HG02798 (cell line): ENCODE measurements around the gene PLA2R1.
"Not testable (repeated sequence)": the region's sequence is repeated elsewhere in the genome, so short reads cannot be mapped to it uniquely, and the experiment has no call there.

Source experiments
- ATAC-seq: cut with Tn5 transposase; IDR thresholded peaks from one replicate; pipeline ENCODE4 v1.9.1; 2021; ENCODE audit warnings: mild to moderate bottlenecking; ENCODE audit not compliant: unreplicated experiment, poor library complexity

Gene PLA2R1

DNA sequence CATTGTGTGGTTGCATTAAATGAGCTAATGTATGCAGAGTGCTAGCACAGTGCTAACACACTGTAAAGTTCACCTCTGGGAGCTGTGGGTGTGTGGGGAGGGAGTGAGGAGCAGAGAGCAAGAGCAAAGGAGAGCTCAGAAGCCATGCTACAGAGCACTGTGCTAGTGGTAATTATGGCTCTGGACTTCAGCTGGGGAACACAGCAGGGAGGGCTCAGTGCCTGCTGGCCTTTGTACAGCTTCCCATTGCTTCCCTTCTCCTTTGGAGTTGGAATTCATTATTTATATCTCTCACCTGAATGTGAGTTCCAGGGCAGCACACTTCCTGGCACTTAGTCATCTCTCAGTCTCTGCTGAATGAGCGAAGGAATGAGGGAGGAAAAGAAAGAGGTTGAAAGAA lies 2.5 kb upstream of the PLA2R1 start:
- ATAC-seq, result no peak

DNA sequence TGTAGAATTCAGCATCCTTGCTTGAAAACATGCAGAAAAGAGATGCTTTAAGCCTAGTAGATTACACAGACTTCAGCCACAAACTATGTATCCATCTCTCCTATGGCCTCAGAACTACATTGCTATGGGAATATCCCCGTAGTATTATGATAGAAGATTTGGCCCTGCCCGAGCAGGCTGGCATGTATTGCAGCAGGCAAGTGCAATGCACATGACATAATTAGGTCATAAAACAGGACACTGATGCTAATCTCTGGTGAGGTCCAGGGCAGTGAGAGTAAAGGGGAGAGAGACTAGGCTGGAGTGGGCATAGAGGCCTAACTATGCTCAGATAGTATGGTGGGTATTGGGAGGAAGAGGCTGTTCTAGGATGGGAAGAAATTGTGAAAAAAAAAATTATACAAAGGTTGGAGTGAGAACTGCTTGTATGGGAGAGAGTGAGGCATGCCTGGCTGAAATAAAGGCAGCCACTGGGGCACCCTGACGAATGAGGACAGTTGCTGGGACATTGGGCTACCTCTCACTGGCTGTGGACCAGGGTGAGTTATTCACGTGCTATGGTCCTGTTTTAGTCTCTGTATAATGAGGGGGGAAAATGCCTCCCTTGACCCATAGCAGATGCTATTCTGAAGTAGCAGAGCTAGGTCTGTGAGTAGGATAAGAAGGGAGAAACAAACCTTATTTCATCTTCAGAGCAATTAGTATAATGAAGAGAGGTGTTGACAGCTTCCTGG lies 1.6 kb upstream of the PLA2R1 start:
- no peak for ATAC-seq

DNA sequence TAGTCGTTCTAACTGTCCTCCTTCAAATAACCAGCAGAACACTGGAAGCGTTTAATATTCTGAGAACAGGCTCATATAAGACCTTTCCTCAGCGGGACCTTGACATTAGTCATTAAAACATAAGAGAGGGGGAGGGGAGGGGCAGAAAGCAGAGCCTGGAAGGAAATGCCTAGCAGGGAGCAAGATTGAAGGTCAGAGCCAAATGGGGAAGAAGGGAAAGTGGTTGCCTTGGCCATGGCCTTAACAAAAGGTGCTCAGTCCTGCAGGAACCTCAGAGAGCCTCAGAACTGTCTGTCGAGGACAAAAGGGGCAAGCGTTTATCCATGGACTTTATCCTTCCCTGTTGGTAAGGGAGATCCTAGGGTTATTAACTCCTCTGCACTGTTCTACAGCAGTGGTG lies 856 bp upstream of the PLA2R1 start:
- no peak for ATAC-seq

DNA sequence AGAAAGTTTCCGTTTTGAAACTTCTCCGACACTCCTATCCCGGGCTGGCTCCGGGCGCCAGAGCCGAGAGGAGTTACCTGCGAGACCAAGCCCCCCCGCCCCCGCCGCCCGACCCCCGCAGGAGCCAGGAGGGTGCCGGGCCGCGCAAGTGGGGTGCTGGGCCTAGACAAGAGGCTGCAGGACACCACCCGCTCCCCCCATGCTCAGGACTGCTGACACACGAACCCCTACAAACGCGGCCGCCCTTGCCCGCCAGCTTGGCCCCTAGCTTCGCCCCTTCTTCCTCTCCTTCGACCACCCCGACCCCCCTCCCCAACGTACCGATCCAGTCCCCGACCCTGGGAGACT lies 497 bp downstream of the PLA2R1 start:
- no peak for ATAC-seq

DNA sequence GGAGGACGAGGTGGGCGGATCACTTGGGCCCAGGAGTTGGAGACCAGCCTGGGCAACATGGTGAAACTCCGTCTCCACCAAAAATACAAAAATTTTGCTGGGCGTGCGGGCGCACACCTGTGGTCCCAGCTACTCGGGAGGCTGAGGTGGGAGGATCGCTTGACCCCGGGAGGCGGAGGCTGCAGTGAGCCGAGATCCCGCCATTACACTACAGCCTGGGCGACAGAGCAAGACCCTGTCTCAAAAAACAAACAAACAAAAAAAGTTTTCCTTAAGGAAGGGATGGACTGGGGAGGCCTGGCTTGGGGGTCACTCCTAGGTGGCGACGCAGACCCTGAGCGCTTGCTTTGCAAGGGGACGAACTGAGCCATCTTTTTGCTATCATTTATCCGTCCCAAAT lies 882 bp downstream of the PLA2R1 start:
- no peak for ATAC-seq

DNA sequence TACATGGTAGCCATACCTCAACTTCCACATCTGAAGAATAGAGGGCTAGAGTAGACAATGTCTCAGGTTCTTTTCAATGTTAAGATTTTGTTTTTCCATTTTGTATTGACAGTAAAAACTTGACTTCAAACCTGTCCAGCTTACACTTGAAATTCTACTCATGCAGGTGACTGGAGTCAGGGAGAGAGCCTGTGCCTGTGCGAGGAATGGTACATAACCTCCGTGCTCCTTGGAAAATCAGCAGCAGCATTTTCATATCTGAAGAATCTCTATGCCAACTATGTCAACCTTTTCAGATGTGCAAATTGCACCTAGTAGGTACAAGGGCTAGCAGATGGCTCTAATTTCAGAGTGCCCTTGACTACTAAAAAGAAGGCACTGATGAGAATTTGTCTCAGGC lies 2.1 kb downstream of the PLA2R1 start:
- ATAC-seq, result no peak

DNA sequence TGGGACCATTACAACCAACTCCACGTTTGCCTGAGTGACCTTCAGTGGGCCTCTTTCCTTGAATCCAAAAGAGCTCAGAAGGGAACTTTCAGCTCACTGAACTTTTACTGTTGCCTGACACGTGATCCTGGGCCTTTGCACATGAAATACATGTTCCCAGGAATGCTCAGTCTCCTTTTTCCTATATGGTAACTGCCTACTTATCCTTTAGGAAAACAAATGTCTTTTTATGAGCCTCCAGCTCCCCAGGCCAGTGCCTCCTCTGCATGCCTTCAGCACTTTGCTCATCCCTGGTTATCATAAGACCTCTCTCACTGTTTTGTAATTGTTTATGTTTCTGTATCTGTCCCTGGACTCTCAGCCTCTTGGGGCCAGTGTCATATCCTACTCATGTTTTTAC lies 5.1 kb downstream of the PLA2R1 start:
- ATAC-seq, result no peak

DNA sequence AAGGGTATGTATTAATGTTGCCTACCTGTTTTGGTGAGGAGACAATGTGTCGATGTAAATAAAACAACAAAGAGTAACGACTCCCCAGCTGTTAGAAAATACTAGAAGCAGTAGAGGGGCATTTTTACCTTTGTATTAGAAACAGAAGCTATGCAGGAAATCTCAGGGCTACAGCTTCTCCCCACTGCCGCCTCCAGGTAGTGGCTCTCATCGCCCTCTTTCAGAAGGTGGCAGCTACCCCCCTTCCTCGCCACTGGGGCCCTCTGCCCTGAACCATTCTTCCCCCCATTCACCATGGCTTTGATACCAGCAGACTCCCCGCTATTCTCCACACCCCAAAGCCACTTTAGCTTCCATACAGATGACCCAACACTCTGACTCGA lies 6.7 kb downstream of the PLA2R1 start:
- ATAC-seq, result no peak

DNA sequence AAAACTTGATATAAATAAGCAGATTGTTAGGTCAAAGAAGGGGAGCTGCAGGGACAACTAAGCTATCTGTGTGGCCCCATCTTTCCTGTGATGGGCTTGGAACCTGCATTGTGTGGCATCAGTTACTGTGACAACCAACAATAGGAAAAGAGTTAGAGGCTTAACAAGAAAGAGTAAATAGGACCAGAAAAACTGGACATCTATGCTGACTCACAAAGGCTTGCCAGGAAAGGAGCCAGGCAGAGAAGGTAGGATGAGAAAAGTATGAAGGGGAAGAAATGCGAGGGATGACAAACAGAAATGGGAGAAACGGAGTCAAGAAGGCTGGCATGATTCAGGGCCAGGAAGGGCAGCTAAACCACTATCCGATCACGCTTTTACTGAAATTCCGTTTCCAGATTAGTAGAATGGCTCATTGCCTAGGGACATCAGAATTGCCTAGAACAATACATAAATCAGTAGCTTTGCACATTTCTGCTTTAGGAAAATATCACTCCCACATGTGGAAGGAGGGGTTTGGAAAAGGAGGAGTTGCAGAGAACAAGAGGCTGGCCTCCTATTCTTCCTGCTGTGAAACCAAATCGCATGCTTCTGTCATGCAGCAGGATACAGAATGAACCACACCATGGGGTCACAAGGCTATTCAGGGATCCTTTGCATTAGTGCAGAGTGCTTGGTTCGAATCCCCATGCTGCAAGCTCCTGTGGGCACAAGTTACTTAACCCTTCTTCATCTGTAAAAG lies 7.3 kb downstream of the PLA2R1 start:
- no peak for ATAC-seq

DNA sequence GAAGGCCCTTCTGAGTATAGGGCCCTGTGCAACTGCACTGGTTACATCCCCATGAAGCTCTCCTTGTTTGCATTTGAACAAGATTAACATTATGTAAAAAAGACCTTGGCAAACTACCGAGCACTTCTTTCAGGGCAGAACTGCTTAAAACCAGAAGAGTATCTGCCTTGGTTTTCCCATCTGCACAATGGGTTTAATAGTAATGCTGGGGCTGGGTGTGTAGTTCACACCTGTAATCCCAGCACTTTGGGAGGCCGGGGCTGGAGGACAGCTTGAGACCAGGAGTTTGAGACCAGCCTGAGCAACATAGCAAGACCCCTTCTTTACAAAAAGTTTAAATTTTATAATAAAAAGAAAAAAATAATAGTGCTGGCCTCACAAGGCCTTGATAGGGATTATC lies 8.5 kb downstream of the PLA2R1 start:
- no peak for ATAC-seq

GRCh38 chr2:160052531-160052930 lies 9.9 kb downstream of the PLA2R1 start:
- ATAC-seq, result no peak

DNA sequence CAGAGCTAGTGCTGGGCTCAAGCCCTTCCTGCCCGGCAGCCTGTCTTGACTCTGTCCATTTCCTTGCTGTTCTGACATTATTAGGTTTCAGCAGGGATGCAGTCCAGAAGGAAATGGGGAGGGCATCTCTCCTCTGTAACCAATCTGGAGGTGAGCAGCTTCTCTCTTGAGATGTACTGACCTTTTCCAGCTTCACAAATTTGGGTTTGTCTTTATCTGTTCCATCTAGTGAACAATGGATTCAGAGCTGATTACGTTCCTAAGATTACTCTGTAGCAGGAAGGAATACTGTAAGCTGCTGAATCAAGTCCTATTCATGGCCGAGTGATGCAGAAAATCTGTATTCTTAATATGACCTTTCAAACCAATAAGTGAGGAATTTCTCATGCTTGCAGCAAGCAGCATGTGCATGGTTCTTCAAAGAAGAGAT lies 11.0 kb downstream of the PLA2R1 start:
- no peak for ATAC-seq

DNA sequence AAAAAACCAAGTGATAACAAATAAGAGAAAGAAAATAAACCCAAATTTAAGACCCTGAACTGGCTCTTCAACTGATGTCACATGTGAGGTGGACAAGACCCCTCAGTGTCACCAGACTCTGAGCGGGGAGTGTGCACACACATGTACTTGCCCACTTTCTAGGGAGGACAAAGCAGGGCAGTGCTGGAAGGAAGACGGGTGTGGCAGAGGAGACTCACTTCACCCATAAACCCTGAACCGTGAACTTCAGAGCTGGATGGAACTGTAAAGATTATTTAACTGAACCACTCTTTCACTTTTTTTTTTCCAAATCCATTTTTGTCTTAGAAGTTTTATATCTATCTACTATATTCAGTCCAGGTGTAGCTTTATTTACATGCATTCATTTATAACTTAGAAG lies 12.3 kb downstream of the PLA2R1 start:
- no peak for ATAC-seq

DNA sequence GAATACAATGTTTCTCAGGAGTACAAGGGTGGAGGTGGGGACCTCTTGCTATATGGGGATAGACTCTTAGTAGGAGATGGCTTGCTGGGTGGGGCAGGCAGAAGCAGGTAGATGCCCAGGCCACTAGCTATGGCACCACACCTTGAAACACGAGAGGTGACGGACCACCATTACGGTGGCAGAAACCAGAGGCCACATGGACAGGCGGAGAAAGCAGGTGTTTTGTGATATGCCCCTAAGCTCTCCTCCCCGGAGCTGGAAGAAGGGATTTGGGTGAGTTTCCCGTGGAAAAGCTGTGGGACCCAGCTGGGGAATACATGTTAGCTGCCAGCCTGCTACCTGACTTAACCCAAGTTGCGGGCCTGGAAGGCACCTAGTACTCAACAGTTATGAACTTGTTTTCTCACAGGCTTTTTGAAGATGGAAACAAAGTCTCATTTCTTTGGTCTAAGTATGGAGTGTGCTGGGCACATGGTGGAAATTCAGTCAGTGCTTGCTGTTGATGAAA lies 16.7 kb downstream of the PLA2R1 start:
- ATAC-seq, result no peak

DNA sequence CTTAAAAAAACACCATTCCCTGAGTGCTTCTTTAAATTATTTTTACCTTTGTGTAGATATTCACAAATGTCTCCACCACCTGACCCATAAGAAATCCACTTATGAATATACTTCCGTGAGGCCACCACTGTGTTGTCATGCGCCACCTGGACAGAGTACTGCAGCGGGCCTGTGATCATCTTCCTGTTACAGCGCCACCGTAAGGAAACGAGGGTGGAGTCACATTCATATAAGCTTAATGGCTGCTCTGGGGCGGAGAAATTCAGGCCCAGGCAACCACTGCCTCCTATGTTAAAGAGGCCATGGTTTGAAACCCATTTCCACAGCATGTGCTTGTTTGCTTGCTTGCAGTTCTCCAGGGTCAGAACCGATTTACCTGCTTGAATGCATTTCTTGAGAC lies 17.7 kb downstream of the PLA2R1 start:
- ATAC-seq, result no peak

DNA sequence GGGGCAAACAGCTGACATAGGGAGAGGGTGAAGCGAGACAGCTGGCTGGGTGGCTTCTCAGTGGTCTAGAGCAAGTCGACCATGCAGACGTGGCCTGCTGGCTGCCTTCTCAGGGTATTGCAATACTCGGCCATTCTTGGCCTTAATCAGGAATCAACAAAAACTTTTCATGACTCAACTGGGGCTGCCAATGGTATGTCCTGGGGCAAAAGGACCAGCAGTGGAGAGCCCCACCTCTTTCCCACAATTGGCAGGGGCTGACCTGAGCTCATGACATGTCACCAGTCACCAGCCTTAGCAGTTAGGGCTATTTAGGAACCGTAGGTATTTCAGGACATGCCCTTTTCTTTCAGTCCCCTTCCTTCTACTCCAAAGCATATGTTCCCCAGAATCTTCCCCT lies 19.1 kb downstream of the PLA2R1 start:
- ATAC-seq, result no peak

DNA sequence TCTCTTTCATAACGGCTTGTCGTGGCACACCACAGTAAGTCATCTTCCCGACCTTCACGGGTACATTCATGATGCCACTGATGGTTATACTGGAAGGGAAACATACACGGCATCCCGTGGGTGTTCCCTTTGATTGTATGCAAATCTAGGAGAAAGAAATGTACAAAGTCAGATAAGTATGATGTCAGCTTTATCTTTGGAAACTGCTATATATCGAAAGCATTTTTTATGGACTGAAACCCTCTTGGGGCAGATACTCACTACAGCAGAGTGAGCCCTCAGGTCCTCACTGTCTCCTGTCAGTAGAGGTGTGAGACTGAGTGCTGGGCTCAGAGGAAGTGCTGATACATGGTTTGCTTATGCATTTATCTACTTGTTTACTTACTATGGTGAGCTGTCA lies 20.4 kb downstream of the PLA2R1 start:
- no peak for ATAC-seq

DNA sequence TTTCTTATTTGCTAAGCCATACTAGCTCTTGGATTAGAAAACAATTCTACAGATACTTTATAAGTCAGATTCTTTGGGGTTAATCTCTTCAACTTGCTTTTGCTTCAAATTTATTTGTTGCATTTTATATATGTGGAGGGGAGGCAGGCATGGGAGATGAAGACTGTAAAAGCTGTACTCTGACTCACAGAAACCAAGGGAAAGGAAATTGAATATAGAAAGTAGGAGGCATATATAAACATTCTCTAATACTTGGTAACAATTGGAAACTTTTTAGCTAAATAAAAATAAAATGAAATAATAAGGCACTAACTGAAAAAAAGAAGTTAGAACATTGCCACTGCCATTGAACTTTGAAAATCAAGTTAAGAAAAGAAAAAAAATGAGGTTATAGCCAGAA lies 21.3 kb downstream of the PLA2R1 start:
- no peak for ATAC-seq

GRCh38 chr2:160039166-160039903 lies 23.1 kb downstream of the PLA2R1 start:
- no peak for ATAC-seq

- not testable (repeated sequence) for ATAC-seq
Observed at GRCh38 chr2:160038662-160039061, 23.8 kb downstream of the PLA2R1 start.

DNA sequence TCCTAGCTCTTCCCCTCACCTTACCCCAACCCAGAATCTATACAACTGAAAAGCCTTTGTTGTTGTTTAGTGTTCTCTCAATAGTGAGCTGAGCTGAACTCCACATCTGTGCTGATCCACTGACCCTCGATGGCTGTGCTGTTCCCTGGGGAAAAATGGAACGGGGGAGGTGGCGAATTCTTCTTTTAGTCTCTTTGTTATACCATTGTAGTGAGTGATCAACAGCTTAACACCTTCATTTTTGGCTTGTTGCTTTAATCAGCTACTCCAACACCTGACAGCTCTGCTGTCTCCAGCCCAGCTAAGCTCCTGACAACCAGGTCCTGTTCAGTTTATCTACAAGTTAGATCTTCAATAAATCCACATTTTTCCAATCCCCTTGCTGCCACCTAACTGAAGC lies 25.7 kb downstream of the PLA2R1 start:
- no peak for ATAC-seq
